GM23338 (cell line): Measurements from ENCODE around the gene SSH2. TPM values are rescaled to one million over a fixed set of nuclear protein-coding genes. Genes with fewer than 3 reads are reported as not detected.
"Not testable (repeated sequence)": the region's sequence is repeated elsewhere in the genome, so short reads cannot be mapped to it uniquely, and the experiment has no call there.

ENCODE experiments used
- ATAC-seq: fragments of 200-7000 bp; cut with Tn5 transposase; 3 replicates; pipeline ENCODE4 v1.9.1; 2020
- DNase-seq: peaks from one replicate; pipeline ENCODE4 v3.0.0-alpha.2; 2015; ENCODE audit warnings: low spot score
- H2AFZ ChIP-seq: fragments of 200-600 bp; sonication (generic); 2 replicates; pipeline ENCODE4 v1.8.0; 2016; ENCODE audit warnings: antibody characterized with exemption, mild to moderate bottlenecking, moderate library complexity
- H3F3A ChIP-seq: fragments of 200-600 bp; sonication (generic); replicated peaks from 2 replicates; pipeline ENCODE4 v1.8.0; 2017; ENCODE audit warnings: antibody characterized with exemption, mixed run types, low read depth
- H3K27ac ChIP-seq: fragments of 200-600 bp; sonication (generic); 2 replicates; pipeline ENCODE4 v1.6.1; 2016; ENCODE audit warnings: low read depth
- H3K27me3 ChIP-seq: fragments of 200-600 bp; sonication (generic); 2 replicates; pipeline ENCODE4 v1.8.0; 2016; ENCODE audit warnings: mild to moderate bottlenecking, mixed run types, moderate library complexity; ENCODE audit not compliant: insufficient read depth
- H3K36me3 ChIP-seq: fragments of 200-600 bp; sonication (generic); 2 replicates; pipeline ENCODE4 v1.8.0; 2016; ENCODE audit warnings: mild to moderate bottlenecking; ENCODE audit not compliant: insufficient read depth
- H3K4me1 ChIP-seq: fragments of 200-600 bp; sonication (generic); 2 replicates; pipeline ENCODE4 v1.8.0; 2016; ENCODE audit warnings: mild to moderate bottlenecking, moderate library complexity; ENCODE audit not compliant: insufficient read depth
- H3K4me2 ChIP-seq: fragments of 200-600 bp; sonication (generic); 2 replicates; pipeline ENCODE4 v1.7.1; 2017; ENCODE audit warnings: mixed run types
- H3K4me3 ChIP-seq: fragments of 200-600 bp; sonication (generic); 2 replicates; pipeline ENCODE4 v1.6.1; 2016; ENCODE audit warnings: mixed run types
- H3K79me2 ChIP-seq: fragments of 200-600 bp; sonication (generic); replicated peaks from 2 replicates; pipeline ENCODE4 v1.8.0; 2017; ENCODE audit warnings: mild to moderate bottlenecking; ENCODE audit not compliant: insufficient read depth
- H3K9me2 ChIP-seq: fragments of 200-600 bp; sonication (generic); 2 replicates; pipeline ENCODE4 v1.8.0; 2017; ENCODE audit not compliant: insufficient read depth
- H4K20me1 ChIP-seq: fragments of 200-600 bp; sonication (generic); replicated peaks from 2 replicates; pipeline ENCODE4 v1.8.0; 2017; ENCODE audit warnings: mild to moderate bottlenecking; ENCODE audit not compliant: insufficient read depth
- H3K27ac Mint-ChIP-seq: 2 replicates; pipeline ENCODE4 v1.8.0; 2020; ENCODE audit warnings: inconsistent platforms, mild to moderate bottlenecking, moderate library complexity, mixed read lengths
- H3K27me3 Mint-ChIP-seq: 3 replicates; pipeline ENCODE4 v1.8.0; 2022; ENCODE audit warnings: low read depth, mild to moderate bottlenecking, moderate library complexity, mixed read lengths, inconsistent platforms; ENCODE audit not compliant: insufficient read depth, poor library complexity
- H3K36me3 Mint-ChIP-seq: 3 replicates; pipeline ENCODE4 v1.8.0; 2021; ENCODE audit warnings: low read depth, mild to moderate bottlenecking, inconsistent platforms, moderate library complexity, mixed read lengths
- H3K4me1 Mint-ChIP-seq: 3 replicates; pipeline ENCODE4 v1.8.0; 2020; ENCODE audit warnings: mild to moderate bottlenecking, inconsistent platforms, mixed read lengths
- H3K4me3 Mint-ChIP-seq: 3 replicates; pipeline ENCODE4 v1.8.0; 2021; ENCODE audit warnings: moderate library complexity, mild to moderate bottlenecking, inconsistent platforms, mixed read lengths
- H3K9me3 Mint-ChIP-seq: 3 replicates; pipeline ENCODE4 v1.8.0; 2020; ENCODE audit warnings: moderate library complexity, mild to moderate bottlenecking, inconsistent platforms, mixed read lengths
- POLR2AphosphoS5 ChIP-seq: IDR thresholded peaks from 2 replicates; pipeline ENCODE4 v1.6.1; 2016; ENCODE audit warnings: antibody characterized with exemption, low read depth
- ZNF114 ChIP-seq: fragments of 250-450 bp; sonication (Bioruptor Pico); IDR thresholded peaks from 2 replicates; pipeline ENCODE4 v1.5.0; 2020; ENCODE audit warnings: mild to moderate bottlenecking, moderate library complexity
- ZNF331 ChIP-seq: fragments of 250-450 bp; sonication (Bioruptor Pico); IDR thresholded peaks from 2 replicates; pipeline ENCODE4 v1.5.0; 2020; ENCODE audit warnings: low read depth, mild to moderate bottlenecking, moderate library complexity
- polyA plus RNA-seq: library from polyadenylated mRNA; unstranded; fragments of >200 nt; fragmentation: Nextera tagmentation; extraction: Ambion mirVana; gene quantifications from 2 replicates; pipeline ENCODE4 v1.2.1, GENCODE V29; 2016
- total RNA-seq: library from RNA; depleted of rRNA; stranded (reverse); fragments of >200 nt; shearing (Covaris generic); gene quantifications from 2 replicates; pipeline ENCODE4 v1.2.3, GENCODE V29; 2014
- TF ChIP-seq, protein P1 (sequence below): fragments of 250-450 bp; sonication (Bioruptor Pico); IDR thresholded peaks from 2 replicates; pipeline ENCODE4 v1.5.0; 2020; ENCODE audit warnings: mild to moderate bottlenecking, moderate library complexity

The SSH2 gene
- total and polyA plus RNA-seq, 2 experiments from 2014 or later = 9.9 to 12.1 TPM

DNA sequence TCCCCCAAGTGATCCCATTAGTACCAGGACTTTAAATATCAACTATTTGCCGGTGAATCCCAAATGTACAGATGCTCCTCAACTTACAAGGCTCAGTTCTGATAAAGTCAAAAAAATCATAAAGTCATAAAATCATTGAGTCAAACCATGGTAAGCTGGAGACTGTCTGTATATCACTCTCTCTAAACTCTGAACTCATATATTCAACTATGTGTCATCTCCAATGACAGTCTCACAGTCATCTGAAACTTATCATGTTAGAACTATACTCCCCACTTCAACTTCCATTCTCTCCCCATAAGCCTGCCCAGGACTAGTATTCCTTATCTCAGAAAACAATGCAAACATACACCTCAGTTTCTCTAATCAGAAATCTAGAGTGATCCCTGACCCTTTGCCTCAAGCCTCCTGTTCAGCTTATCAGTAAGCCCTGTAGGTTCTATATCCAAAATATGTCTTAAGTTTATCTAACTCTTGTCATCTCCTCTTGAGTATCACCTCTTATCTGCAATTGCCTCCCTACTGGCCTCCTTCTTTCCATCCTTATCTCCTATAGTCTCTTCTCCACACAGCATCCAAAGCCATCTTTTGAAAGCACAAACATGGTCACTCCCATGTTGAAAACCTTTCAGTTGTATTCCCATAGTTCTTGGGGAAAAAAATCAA is 55.0 kb downstream of the SSH2 start (continued):
- TF ChIP-seq, protein P1, sequence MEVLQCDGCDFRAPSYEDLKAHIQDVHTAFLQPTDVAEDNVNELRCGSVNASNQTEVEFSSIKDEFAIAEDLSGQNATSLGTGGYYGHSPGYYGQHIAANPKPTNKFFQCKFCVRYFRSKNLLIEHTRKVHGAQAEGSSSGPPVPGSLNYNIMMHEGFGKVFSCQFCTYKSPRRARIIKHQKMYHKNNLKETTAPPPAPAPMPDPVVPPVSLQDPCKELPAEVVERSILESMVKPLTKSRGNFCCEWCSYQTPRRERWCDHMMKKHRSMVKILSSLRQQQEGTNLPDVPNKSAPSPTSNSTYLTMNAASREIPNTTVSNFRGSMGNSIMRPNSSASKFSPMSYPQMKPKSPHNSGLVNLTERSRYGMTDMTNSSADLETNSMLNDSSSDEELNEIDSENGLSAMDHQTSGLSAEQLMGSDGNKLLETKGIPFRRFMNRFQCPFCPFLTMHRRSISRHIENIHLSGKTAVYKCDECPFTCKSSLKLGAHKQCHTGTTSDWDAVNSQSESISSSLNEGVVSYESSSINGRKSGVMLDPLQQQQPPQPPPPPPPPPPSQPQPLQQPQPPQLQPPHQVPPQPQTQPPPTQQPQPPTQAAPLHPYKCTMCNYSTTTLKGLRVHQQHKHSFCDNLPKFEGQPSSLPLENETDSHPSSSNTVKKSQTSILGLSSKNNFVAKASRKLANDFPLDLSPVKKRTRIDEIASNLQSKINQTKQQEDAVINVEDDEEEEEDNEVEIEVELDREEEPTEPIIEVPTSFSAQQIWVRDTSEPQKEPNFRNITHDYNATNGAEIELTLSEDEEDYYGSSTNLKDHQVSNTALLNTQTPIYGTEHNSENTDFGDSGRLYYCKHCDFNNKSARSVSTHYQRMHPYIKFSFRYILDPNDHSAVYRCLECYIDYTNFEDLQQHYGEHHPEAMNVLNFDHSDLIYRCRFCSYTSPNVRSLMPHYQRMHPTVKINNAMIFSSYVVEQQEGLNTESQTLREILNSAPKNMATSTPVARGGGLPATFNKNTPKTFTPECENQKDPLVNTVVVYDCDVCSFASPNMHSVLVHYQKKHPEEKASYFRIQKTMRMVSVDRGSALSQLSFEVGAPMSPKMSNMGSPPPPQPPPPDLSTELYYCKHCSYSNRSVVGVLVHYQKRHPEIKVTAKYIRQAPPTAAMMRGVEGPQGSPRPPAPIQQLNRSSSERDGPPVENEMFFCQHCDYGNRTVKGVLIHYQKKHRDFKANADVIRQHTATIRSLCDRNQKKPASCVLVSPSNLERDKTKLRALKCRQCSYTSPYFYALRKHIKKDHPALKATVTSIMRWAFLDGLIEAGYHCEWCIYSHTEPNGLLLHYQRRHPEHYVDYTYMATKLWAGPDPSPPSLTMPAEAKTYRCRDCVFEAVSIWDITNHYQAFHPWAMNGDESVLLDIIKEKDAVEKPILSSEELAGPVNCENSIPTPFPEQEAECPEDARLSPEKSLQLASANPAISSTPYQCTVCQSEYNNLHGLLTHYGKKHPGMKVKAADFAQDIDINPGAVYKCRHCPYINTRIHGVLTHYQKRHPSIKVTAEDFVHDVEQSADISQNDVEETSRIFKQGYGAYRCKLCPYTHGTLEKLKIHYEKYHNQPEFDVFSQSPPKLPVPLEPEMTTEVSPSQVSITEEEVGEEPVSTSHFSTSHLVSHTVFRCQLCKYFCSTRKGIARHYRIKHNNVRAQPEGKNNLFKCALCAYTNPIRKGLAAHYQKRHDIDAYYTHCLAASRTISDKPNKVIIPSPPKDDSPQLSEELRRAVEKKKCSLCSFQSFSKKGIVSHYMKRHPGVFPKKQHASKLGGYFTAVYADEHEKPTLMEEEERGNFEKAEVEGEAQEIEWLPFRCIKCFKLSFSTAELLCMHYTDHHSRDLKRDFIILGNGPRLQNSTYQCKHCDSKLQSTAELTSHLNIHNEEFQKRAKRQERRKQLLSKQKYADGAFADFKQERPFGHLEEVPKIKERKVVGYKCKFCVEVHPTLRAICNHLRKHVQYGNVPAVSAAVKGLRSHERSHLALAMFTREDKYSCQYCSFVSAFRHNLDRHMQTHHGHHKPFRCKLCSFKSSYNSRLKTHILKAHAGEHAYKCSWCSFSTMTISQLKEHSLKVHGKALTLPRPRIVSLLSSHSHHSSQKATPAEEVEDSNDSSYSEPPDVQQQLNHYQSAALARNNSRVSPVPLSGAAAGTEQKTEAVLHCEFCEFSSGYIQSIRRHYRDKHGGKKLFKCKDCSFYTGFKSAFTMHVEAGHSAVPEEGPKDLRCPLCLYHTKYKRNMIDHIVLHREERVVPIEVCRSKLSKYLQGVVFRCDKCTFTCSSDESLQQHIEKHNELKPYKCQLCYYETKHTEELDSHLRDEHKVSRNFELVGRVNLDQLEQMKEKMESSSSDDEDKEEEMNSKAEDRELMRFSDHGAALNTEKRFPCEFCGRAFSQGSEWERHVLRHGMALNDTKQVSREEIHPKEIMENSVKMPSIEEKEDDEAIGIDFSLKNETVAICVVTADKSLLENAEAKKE (CRISPR knock-in tag) = no peak

DNA sequence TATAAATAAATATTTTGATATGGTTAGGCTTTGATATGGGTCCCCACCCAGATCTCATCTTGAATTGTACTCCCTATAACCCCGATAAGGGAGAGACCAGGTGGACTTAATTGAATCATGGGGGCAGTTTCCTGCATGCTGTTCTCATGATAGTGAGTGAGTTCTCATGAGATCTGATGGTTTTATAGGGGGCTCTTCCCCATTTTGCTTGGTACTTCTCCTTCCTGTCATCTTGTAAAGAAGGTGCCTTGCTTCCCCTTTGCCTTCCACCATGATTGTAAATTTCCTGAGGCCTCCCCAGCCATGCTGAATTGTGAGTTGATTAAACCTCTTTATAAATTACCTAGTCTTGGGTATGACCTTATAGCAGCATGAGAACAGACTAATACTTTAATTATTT is 55.7 kb downstream of the SSH2 start:
- H3K4me3 ChIP-seq, H3K4me2 ChIP-seq, H4K20me1 ChIP-seq, H3K4me3 Mint-ChIP-seq, H3K4me1 ChIP-seq, H3F3A ChIP-seq, H3K27ac ChIP-seq, H3K4me1 Mint-ChIP-seq, H3K27ac Mint-ChIP-seq, H3K27me3 ChIP-seq, H3K27me3 Mint-ChIP-seq, ATAC-seq, H3K9me2 ChIP-seq, DNase-seq, H3K36me3 Mint-ChIP-seq, H3K9me3 Mint-ChIP-seq, H3K36me3 ChIP-seq, H3K79me2 ChIP-seq, H2AFZ ChIP-seq: not testable (repeated sequence)

DNA sequence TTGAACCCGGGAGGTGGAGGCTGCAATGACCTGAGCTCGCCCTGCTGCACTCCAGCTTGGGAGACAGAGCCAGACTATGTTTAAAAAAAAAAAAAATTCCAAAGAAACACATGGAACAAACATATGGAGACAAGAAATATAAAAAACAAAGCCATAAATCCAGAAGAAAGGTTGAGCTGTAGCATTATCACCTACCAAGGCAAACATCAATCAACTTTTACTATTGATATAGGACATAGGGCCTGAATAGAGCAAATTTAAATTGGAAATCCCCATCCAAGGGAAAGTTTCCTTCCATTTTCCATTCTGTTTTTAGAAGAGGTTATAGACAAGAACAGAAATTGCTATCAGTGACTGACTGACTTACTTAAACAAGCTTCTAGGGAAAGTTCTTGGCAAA is 56.6 kb downstream of the SSH2 start:
- no peak for ATAC-seq
- no peak for TF ChIP-seq ZNF331 (CRISPR knock-in tag)
- TF ChIP-seq ZNF114 (CRISPR knock-in tag) = no peak
- TF ChIP-seq, protein P1 (CRISPR knock-in tag) = no peak
- TF ChIP-seq POLR2AphosphoS5 = no peak

More for the DNA sequence above, 56.6 kb downstream of the SSH2 start:
- H3K27me3 ChIP-seq = no peaks in the 10 kb centered on the region
- Mint-ChIP-seq H3K9me3 (no peaks in the 10 kb centered on the region), H3K27me3 (no peaks in the 10 kb centered on the region), H3K36me3 (no peaks in the 10 kb centered on the region), H3K27ac (no peak overlapping the region), H3K4me1 (no peaks in the 10 kb centered on the region; the same call in 2 of the 3 replicates), H3K4me3 (no peak overlapping the region)
- peaks cover 7% of the 10 kb centered on the region; the same call in 1 of the 2 replicates for H4K20me1 ChIP-seq
- H3K36me3 ChIP-seq = no peaks in the 10 kb centered on the region
- H3K4me2 ChIP-seq = no peak overlapping the region
- no peak for DNase-seq
- H3K79me2 ChIP-seq = no peaks in the 10 kb centered on the region
- H2AFZ ChIP-seq = no peak overlapping the region
- H3K27ac ChIP-seq = no peak overlapping the region
- no peaks in the 10 kb centered on the region for H3K4me1 ChIP-seq
- H3K4me3 ChIP-seq = no peak overlapping the region
- no peaks in the 10 kb centered on the region for H3K9me2 ChIP-seq
- no peaks in the 10 kb centered on the region for H3F3A ChIP-seq
